Mucosa of descending colon (tissue), 3 donors: Measurements from ENCODE around the gene TP63. TPM values are rescaled to one million over a fixed set of nuclear protein-coding genes. Genes with fewer than 3 reads are reported as not detected.

ENCODE experiments used
- ATAC-seq: fragments of 200-7000 bp; cut with Tn5 transposase; one replicate; pipeline ENCODE4 v1.9.1; 2020; ENCODE audit warnings: mild to moderate bottlenecking, moderate library complexity
- DNase-seq, 3 donors: peaks; one replicate each; pipeline ENCODE4 v3.0.0-alpha.2; 2020
- H3K36me3 ChIP-seq: fragments of 200-600 bp; one replicate; pipeline ENCODE4 v1.8.0; 2021; ENCODE audit warnings: low read depth, mild to moderate bottlenecking
- H3K4me1 ChIP-seq: fragments of 200-600 bp; one replicate; pipeline ENCODE4 v1.8.0; 2021; ENCODE audit warnings: low read depth, mild to moderate bottlenecking
- H3K4me3 ChIP-seq: fragments of 200-600 bp; one replicate; pipeline ENCODE4 v1.8.0; 2021; ENCODE audit warnings: mild to moderate bottlenecking
- H3K9me3 ChIP-seq: fragments of 200-600 bp; one replicate; pipeline ENCODE4 v1.8.0; 2021; ENCODE audit warnings: mild to moderate bottlenecking
- CTCF ChIP-seq: fragments of 200-600 bp; IDR thresholded peaks from one replicate; pipeline ENCODE4 v1.8.0; 2022; ENCODE audit warnings: antibody characterized with exemption, mild to moderate bottlenecking
- intact Hi-C, 2 donors: fragments of 100-400 bp; cut with DNase I in 1 of 2; cut with micrococcal nuclease in 1 of 2; formaldehyde crosslinking; loops; one replicate each; pipeline versions ENCODE4 v1.11.0 to v1.11.1; 2022; cut with DNase I, micrococcal nuclease
- total RNA-seq, 3 donors: library from RNA; stranded (reverse); fragmentation: NEBNext Ultra II Directional in 2 of 3; extraction: Animal tissue kit (Norgen Biotek cat#: 25700) in 2 of 3; gene quantifications; one replicate each; pipeline versions ENCODE4 v1.2.1 to v1.2.4, GENCODE V29; 2021 to 2023
- donor health status: DM: no; HTN: no; CAD: no; lungs with moderate emphysema.
- donor health status: DM: no; HTN: no; CAD: no.
- donor health status: DM: no; HTN: yes; CAD: no.

The TP63 gene
- total RNA-seq, 3 donors from 2014 or later, result 0.31 to 0.57 TPM; not detected in 1

GRCh38 chr3:189727898-189728297 lies 96.7 kb downstream of the TP63 start:
- intact Hi-C loops, result no loop called here
- TF ChIP-seq CTCF, result no peak

GRCh38 chr3:189728915-189729314 lies 97.7 kb downstream of the TP63 start:
- ATAC-seq, result no peak
- H3K9me3 ChIP-seq, result no peaks in the 10 kb centered on the region
- intact Hi-C loops, result no loop called here
- no peak overlapping the region for H3K4me3 ChIP-seq
- no peak for TF ChIP-seq CTCF
- H3K36me3 ChIP-seq, result no peaks in the 10 kb centered on the region
- H3K4me1 ChIP-seq, result no peaks in the 10 kb centered on the region
- no peak for DNase-seq

More at GRCh38 chr3:189727898-189728297, 96.7 kb downstream of the TP63 start:
- Histone ChIP-seq H3K4me3 (no peak overlapping the region), H3K4me1 (no peaks in the 10 kb centered on the region), H3K36me3 (no peaks in the 10 kb centered on the region), H3K9me3 (no peaks in the 10 kb centered on the region)
- DNase-seq (no peak), ATAC-seq (no peak)

- intact Hi-C loops, result no loop called here
- ATAC-seq, result no peak
- TF ChIP-seq CTCF, result no peak
These were observed 102.9 kb downstream of the TP63 start for GRCh38 chr3:189734061-189734460.

GRCh38 chr3:189735913-189736312 lies 104.7 kb downstream of the TP63 start:
- ATAC-seq (no peak), DNase-seq (no peak)
- no peaks in the 10 kb centered on the region for H3K36me3 ChIP-seq
- intact Hi-C loops, result no loop called here
- TF ChIP-seq CTCF, result no peak
- no peaks in the 10 kb centered on the region for H3K9me3 ChIP-seq
- H3K4me3 ChIP-seq, result no peak overlapping the region
- H3K4me1 ChIP-seq, result no peaks in the 10 kb centered on the region

More at GRCh38 chr3:189734061-189734460, 102.9 kb downstream of the TP63 start:
- no peak for DNase-seq
- Histone ChIP-seq H3K4me3 (no peak overlapping the region), H3K9me3 (no peaks in the 10 kb centered on the region), H3K36me3 (no peaks in the 10 kb centered on the region), H3K4me1 (no peaks in the 10 kb centered on the region)

DNA sequence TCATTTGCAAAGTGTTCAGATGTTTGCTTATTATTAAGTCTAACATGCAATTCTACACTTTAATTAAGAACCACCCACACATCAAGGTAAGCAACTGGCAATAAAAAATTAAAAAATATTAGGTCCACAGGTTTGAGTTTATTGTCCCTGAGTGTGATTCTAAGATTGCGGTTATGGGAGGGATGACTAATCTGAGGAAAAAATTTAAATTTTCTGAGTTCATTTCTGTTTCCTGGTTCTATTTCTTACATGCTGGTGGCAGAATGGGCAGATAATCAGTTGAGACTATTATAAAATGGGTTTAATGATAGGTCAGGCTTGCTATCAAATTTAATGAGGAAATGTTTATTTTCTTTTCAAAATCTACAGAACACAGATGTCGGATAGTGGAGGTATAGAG lies 105.9 kb downstream of the TP63 start:
- Histone ChIP-seq H3K4me1 (no peaks in the 10 kb centered on the region), H3K4me3 (no peak overlapping the region), H3K9me3 (no peaks in the 10 kb centered on the region), H3K36me3 (no peaks in the 10 kb centered on the region)
- TF ChIP-seq CTCF, result no peak
- intact Hi-C loops, result no loop called here
- DNase-seq, result no peak
- no peak for ATAC-seq

DNA sequence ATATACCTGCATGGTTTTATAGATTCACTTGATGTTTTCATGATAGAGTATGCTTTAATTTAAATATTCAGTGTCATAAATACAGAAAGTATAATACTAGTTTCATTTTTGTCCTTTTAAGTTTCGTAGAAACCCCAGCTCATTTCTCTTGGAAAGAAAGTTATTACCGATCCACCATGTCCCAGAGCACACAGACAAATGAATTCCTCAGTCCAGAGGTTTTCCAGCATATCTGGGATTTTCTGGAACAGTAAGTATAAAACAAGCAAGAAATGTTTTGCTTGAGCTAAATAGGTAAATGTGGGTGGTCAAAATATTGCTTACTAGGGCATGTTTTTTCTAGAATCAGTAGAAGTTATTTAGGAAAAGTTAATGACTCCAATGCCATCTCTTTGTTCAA lies 106.4 kb downstream of the TP63 start:
- Histone ChIP-seq H3K36me3 (no peaks in the 10 kb centered on the region), H3K4me3 (no peak overlapping the region), H3K9me3 (no peaks in the 10 kb centered on the region), H3K4me1 (no peaks in the 10 kb centered on the region)
- DNase-seq, result no peak
- TF ChIP-seq CTCF, result no peak
- no peak for ATAC-seq
- intact Hi-C loops, result no loop called here
